ENCODE data around the gene TMEM115.
A peak's percentile ranks its signal among the peaks of the same experiment; 100 is the strongest.
"Not testable (repeated sequence)": the region's sequence is repeated elsewhere in the genome, so short reads cannot be mapped to it uniquely, and the experiment has no call there.

Gene TMEM115

DNA sequence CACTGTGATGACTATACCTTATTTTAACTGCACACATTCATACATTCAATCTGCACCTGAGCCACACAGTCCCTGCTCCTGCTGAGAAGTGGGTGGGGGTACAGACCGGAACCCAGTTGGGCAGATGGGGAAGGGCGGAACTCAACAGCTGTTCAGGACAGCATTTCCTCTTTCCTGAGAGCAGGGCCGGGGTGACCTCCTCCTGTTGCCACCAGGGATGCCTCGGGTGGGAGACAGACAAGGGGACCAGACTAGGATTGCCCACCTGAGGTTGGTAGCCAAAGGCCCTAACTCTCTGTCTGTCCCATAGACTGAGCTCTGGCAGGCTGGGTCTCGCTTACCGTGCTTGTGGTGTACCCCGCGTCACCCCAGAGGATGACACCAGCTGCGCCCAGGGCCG is 40.7 kb downstream of the TMEM115 start:
- no peak for DNase-seq (ENCODE audit: low read depth, low spot score)

GRCh38 chr3:50318163-50318562 is 41.2 kb downstream of the TMEM115 start:
- no peak for DNase-seq (ENCODE audit: low read depth, low spot score)

DNA sequence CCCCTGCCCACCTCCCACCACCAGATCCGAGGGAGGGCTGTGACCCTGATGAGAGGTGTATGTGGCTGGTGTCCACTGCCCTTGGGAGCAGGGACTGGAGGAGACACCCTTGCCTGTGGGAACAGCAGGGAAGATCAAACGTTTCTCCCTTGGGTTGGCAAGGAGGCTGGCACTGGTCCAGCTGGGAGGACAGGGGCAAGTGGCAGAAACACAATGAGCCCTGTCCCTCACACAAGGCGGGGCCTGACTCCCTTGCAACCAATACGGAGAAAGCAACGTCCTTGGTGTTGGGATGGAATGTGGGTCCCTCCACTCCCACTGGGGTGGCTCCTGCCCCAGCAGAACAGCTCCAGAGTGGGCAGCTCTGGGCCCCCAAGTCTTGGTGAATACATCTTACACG is 42.0 kb downstream of the TMEM115 start:
- DNase-seq (ENCODE audit: low read depth, low spot score) = no peak

- DNase-seq (ENCODE audit: low read depth, low spot score) = peak; percentile 70
Measured at GRCh38 chr3:50316657-50317242, 42.6 kb downstream of the TMEM115 start.

DNA sequence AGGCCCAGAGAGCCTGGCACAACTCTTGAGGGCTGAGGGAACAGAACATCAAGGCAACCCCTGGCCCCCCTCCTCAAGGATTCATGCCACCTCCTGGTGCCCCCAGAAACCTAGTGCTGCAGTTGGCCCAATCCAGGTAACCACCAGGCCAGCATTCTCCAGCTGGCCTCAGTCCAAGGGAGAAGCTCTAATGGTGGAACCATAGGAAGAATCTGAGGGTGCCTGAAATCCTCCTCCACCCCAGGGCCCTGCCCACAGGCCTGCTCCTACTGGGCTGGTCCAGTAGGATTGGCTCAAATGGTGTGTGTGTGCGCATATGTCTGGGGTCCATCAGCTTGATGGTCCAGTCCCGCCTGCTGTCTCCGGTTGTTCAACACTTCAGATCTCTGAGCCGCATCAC is 44.5 kb downstream of the TMEM115 start:
- DNase-seq (ENCODE audit: low read depth, low spot score) = no peak

- no peak for DNase-seq (ENCODE audit: low read depth, low spot score)
Measured at GRCh38 chr3:50314342-50314741, 45.0 kb downstream of the TMEM115 start.

GRCh38 chr3:50312041-50312440 is 47.3 kb downstream of the TMEM115 start:
- not testable (repeated sequence) for DNase-seq (ENCODE audit: low read depth, low spot score)
